Calu3 (cell line): Measurements from ENCODE around the gene C20orf204. TPM values are rescaled to one million over a fixed set of nuclear protein-coding genes. Genes with fewer than 3 reads are reported as not detected.

Source experiments
- BruUV-seq: library from RNA; stranded (reverse); fragments of 400-500 nt; replicated peaks from 2 replicates; lab custom pipeline; 2021; lab: Mats Ljungman, UMichigan
- CTCF ChIA-PET: fragments of 300-600 bp; sonication (Branson Sonifier 250); formaldehyde crosslinking; loops from one replicate; lab custom pipeline; 2022; ENCODE audit warnings: antibody characterized with exemption; lab: Charles Lee
- DNase-seq: peaks from one replicate; pipeline ENCODE4 v3.0.0; 2022
- H3K27ac Mint-ChIP-seq: one replicate; pipeline ENCODE4 v1.8.0; 2022; ENCODE audit warnings: mixed read lengths; ENCODE audit not compliant: unreplicated experiment
- H3K27me3 Mint-ChIP-seq: one replicate; pipeline ENCODE4 v1.8.0; 2022; ENCODE audit warnings: mixed read lengths; ENCODE audit not compliant: unreplicated experiment
- H3K36me3 Mint-ChIP-seq: one replicate; pipeline ENCODE4 v1.8.0; 2022; ENCODE audit warnings: mild to moderate bottlenecking, moderate library complexity, mixed read lengths; ENCODE audit not compliant: insufficient read depth, unreplicated experiment
- H3K4me1 Mint-ChIP-seq: one replicate; pipeline ENCODE4 v1.8.0; 2022; ENCODE audit warnings: mild to moderate bottlenecking, low read depth, mixed read lengths; ENCODE audit not compliant: unreplicated experiment
- H3K4me3 Mint-ChIP-seq: one replicate; pipeline ENCODE4 v1.8.0; 2022; ENCODE audit warnings: mild to moderate bottlenecking, low read depth, moderate library complexity, mixed read lengths; ENCODE audit not compliant: unreplicated experiment
- H3K9me3 Mint-ChIP-seq: one replicate; pipeline ENCODE4 v1.8.0; 2022; ENCODE audit warnings: low read depth, mixed read lengths; ENCODE audit not compliant: unreplicated experiment
- intact Hi-C: fragments of 100-400 bp; cut with micrococcal nuclease; formaldehyde crosslinking; loops from one replicate; pipeline ENCODE4 v1.10.0; 2022; ENCODE audit not compliant: unreplicated experiment
- total RNA-seq: library from RNA; stranded (reverse); gene quantifications from 2 replicates; pipeline ENCODE4 v1.2.3, GENCODE V29; 2022
- TF ChIP-seq, protein P1 (sequence below): fragments of 200-600 bp; IDR thresholded peaks from one replicate; pipeline ENCODE4 v1.8.0; 2022; ENCODE audit warnings: antibody characterized with exemption; ENCODE audit not compliant: unreplicated experiment

C20orf204 gene
- total RNA-seq, 1 experiment from 2014 or later = 5.0 TPM

DNA sequence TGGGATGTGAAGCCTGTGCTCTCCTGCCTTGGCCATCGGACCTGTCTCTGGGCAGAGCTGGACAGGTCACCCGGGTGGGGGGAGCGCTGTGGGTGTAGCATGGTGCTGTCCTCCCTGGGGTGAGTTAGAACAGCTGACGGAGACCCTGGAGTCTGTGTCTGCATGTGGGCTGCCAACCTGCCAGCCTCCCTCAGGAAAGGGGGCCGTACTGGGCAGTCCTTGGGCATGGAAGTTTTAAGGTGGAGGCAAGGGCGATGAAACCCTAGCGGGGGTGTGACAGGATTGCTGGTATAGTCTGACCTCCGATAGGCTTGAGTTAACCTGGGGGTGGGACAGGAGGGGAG, 11.0 kb downstream of the C20orf204 start:
- TF ChIP-seq, protein P1, sequence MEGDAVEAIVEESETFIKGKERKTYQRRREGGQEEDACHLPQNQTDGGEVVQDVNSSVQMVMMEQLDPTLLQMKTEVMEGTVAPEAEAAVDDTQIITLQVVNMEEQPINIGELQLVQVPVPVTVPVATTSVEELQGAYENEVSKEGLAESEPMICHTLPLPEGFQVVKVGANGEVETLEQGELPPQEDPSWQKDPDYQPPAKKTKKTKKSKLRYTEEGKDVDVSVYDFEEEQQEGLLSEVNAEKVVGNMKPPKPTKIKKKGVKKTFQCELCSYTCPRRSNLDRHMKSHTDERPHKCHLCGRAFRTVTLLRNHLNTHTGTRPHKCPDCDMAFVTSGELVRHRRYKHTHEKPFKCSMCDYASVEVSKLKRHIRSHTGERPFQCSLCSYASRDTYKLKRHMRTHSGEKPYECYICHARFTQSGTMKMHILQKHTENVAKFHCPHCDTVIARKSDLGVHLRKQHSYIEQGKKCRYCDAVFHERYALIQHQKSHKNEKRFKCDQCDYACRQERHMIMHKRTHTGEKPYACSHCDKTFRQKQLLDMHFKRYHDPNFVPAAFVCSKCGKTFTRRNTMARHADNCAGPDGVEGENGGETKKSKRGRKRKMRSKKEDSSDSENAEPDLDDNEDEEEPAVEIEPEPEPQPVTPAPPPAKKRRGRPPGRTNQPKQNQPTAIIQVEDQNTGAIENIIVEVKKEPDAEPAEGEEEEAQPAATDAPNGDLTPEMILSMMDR = no peak
- CTCF ChIA-PET = interaction anchor here (0.7 kb wide), 2 partner anchors 39 to 201 kb away, joined by 3 read pairs; no protein-coding TSS in a partner anchor
- H3K27ac Mint-ChIP-seq = no peak overlapping the region
- DNase-seq = no peak
- peaks cover 9% of the 10 kb centered on the region for H3K36me3 Mint-ChIP-seq
- H3K27me3 Mint-ChIP-seq = peaks cover 78% of the 10 kb centered on the region
- BruUV-seq = no TSS peak
- intact Hi-C loops = no loop called here
- H3K4me3 Mint-ChIP-seq = no peak overlapping the region
- H3K4me1 Mint-ChIP-seq = peaks cover 14% of the 10 kb centered on the region
- H3K9me3 Mint-ChIP-seq = no peaks in the 10 kb centered on the region

DNA sequence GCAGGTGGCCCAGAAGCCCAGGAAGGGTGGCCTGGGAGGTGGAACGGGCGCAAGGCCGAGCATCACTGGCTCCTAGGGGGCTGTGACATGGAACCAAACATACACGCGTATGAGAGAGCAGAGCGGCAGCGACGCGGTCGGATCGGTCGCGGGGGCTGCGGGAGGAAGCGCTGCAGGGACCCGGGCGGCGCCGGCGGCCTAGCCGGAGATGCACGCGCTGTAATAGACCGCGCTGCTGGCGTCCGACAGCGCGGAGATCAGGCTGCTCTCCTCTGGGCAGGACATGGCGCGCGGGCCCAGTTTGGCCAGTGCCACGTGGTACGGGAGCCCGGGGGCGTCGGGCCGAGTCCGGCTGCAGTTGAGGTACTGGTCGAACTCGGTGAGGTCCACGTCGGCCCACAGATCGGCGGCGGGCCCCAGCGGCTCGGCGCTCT, 12.0 kb downstream of the C20orf204 start:
- Mint-ChIP-seq H3K27me3 (peaks cover 88% of the 10 kb centered on the region), H3K36me3 (peaks cover 9% of the 10 kb centered on the region), H3K4me1 (peaks cover 14% of the 10 kb centered on the region), H3K4me3 (no peak overlapping the region), H3K27ac (no peak overlapping the region), H3K9me3 (no peaks in the 10 kb centered on the region)
- no peak for DNase-seq
- no TSS peak for BruUV-seq
- intact Hi-C loops = no loop called here
- CTCF ChIA-PET = no interaction called here
- TF ChIP-seq, protein P1 = no peak

DNA sequence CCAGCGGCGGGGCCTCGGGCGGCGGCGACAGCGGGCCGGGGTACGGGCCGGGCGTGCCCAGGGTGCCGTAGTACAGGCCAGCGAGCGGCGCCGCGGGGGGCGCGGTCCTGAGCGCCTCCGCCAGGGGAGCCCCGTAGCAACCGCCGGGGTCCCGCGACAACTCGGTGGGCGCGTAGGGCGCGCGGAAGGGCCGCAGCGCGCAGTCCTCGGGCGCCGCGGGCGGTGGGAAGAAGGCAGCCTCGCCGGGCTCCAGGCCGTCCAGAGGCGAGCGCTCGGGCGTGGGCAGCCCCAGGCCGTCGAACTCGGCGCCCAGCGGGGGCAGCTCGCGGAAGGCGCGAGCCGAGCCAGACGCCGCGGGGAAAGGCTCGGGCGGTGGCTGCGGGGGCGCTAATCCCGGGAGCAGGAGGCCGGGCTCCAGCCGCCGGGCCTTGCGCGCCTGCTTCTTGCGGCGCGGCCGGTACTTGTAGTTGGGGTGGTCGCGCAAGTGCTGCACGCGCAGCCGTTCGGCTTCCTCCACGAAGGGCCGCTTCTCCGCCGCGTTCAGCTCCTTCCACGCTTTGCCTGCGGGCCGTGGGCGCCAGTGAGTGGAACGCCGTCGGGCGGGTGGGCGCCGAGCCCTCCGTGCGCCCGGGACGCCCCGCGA, 12.5 kb downstream of the C20orf204 start:
- no peaks in the 10 kb centered on the region for H3K9me3 Mint-ChIP-seq
- intact Hi-C loops = no loop called here
- H3K27ac Mint-ChIP-seq = no peak overlapping the region
- peaks cover 88% of the 10 kb centered on the region for H3K27me3 Mint-ChIP-seq
- no peak overlapping the region for H3K4me3 Mint-ChIP-seq
- peaks cover 14% of the 10 kb centered on the region for H3K4me1 Mint-ChIP-seq
- H3K36me3 Mint-ChIP-seq = peaks cover 9% of the 10 kb centered on the region
- TF ChIP-seq, protein P1 = no peak
- no TSS peak for BruUV-seq
- DNase-seq = no peak
- CTCF ChIA-PET = no interaction called here

DNA sequence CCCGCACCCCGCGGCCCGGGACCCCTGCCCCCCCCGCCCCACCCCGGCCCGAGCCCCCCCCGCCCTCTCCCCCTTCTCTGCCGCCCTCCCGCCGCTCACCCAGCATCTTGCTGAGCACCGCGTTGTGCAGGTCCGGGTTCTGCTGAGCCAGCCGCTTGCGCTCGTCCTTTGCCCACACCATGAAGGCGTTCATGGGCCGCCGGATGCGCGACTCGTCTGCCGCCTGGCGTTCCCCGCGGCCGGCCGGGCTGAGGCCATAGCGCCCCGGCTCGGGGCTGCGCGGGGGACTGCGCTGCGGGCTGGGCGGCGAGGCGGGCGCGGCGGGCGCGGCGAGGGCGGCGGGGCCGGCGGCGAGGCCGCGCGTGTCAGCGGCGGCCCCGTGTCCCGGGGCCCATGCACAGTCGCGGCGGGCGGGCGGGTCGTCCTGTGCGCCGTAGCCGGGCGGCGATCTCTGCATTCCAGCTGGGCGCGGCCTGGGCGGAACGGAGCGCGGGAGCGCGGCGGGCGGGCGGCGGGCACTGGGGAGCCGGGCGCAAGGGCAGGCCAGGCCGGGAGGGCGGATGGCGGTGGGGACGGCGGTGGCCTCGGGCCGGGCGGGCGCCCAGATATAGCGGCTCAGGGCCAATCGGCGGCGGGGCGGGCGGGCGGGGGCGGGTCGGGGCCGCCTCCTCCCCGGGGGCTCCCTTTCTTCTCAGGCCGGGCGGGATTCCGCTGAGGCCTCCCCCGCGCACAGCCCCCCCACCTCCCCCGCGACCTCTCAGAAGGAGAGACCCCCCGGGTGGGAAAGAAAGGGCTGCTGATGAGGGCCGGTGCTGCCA, 13.3 kb downstream of the C20orf204 start, which contains the start of gene SOX18:
Gene SOX18, minus strand, starts transcription at position 580 of the 818 bp plus-strand sequence. Its CDS starts 123 bp downstream, at position 457.
- CTCF ChIA-PET = no interaction called here
- TF ChIP-seq, protein P1 = no peak
- peak; percentile 52 for DNase-seq
- H3K4me3 Mint-ChIP-seq = no peak within 1 kb of the TSS
- H3K9me3 Mint-ChIP-seq = no peaks in the 10 kb centered on the region
- intact Hi-C loops = no loop called here
- H3K27ac Mint-ChIP-seq = no peak within 1 kb of the TSS
- BruUV-seq = no TSS peak
- H3K4me1 Mint-ChIP-seq = peaks cover 11% of the 10 kb centered on the region
- H3K27me3 Mint-ChIP-seq = peaks cover 88% of the 10 kb centered on the region
- peaks cover 9% of the 10 kb centered on the region for H3K36me3 Mint-ChIP-seq
